Mesodermal cell (in vitro differentiated cells): Measurements from ENCODE around the gene SEMA3F.

ENCODE experiments used
- H3K27ac ChIP-seq: 2 replicates; pipeline ENCODE4 v1.7.0; 2013; ENCODE audit warnings: mild to moderate bottlenecking, low read depth, low read length, moderate library complexity; ENCODE audit not compliant: severe bottlenecking
- H3K36me3 ChIP-seq: 2 replicates; pipeline ENCODE4 v1.7.1; 2013; ENCODE audit warnings: mild to moderate bottlenecking, low read length, moderate library complexity; ENCODE audit not compliant: control insufficient read depth, insufficient read depth
- H3K4me1 ChIP-seq: one replicate; pipeline ENCODE4 v1.7.1; 2013; ENCODE audit warnings: mild to moderate bottlenecking, low read length; ENCODE audit not compliant: insufficient read depth, control insufficient read depth, poor library complexity, severe bottlenecking
- H3K4me3 ChIP-seq: 2 replicates; pipeline ENCODE4 v1.7.0; 2013; ENCODE audit warnings: low read length, control low read depth, mild to moderate bottlenecking; ENCODE audit not compliant: insufficient read depth, poor library complexity, severe bottlenecking; ENCODE audit errors: extremely low read depth
- H3K9me3 ChIP-seq: 2 replicates; pipeline ENCODE4 v1.7.1; 2013; ENCODE audit warnings: mild to moderate bottlenecking, low read length, moderate library complexity; ENCODE audit not compliant: control insufficient read depth
- WGBS, 2 experiments: methylation state at CpG; one replicate each; pipeline ENCODE4 v1.1.5; 2013; ENCODE audit warnings: missing lambda C conversion rate in 2 of 2; ENCODE audit not compliant: insufficient coverage in 2 of 2; 5-methylcytosine and 5-hydroxymethylcytosine counted together

SEMA3F gene

GRCh38 chr3:50123394-50124051 is 31.6 kb upstream of the SEMA3F start:
- no peak overlapping the region for H3K27ac ChIP-seq
- WGBS, 2 experiments = 97 to 100% methylated on average over 2 to 4 of the region's 4 CpGs

GRCh38 chr3:50124052-50124799 is 30.9 kb upstream of the SEMA3F start:
- Histone ChIP-seq H3K4me1 (peaks cover 26% of the 10 kb centered on the region), H3K27ac (no peak overlapping the region), H3K9me3 (no peaks in the 10 kb centered on the region), H3K36me3 (peaks cover 23% of the 10 kb centered on the region), H3K4me3 (no peak overlapping the region)
- 42 to 74% methylated on average over 2 to 5 of the region's 15 CpGs for WGBS, 2 experiments

More at GRCh38 chr3:50123394-50124051, 31.6 kb upstream of the SEMA3F start:
- Histone ChIP-seq H3K9me3 (no peaks in the 10 kb centered on the region), H3K4me3 (no peak overlapping the region), H3K36me3 (peaks cover 30% of the 10 kb centered on the region), H3K4me1 (peaks cover 26% of the 10 kb centered on the region)

DNA sequence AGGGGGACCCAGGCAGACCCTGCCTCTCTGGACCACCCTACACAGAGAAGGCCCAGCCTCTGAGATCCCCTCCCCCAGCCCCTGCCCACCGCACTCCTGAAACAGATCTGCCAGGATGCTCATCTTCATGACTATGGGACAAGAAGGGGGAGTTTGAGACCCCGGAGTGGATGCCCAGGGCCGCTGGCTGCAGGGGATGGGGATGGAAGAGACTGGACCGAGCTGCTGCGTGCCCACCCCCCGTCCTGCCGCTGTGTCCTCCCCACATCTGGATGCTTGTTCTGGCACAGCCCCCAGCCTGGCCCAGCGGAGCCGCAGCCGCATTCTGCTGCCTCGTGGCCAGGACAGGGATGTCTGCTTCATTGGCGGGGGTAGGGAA is 30.3 kb upstream of the SEMA3F start:
- no peaks in the 10 kb centered on the region for H3K9me3 ChIP-seq
- H3K4me3 ChIP-seq = no peak overlapping the region
- H3K27ac ChIP-seq = no peak overlapping the region
- peaks cover 17% of the 10 kb centered on the region for H3K36me3 ChIP-seq
- WGBS, 2 experiments = 39 to 40% methylated on average over 5 to 8 of the region's 12 CpGs
- H3K4me1 ChIP-seq = peaks cover 26% of the 10 kb centered on the region

GRCh38 chr3:50125541-50126286 is 29.4 kb upstream of the SEMA3F start:
- Histone ChIP-seq H3K4me3 (no peak overlapping the region), H3K4me1 (peaks cover 26% of the 10 kb centered on the region), H3K9me3 (no peaks in the 10 kb centered on the region), H3K36me3 (peaks cover 9% of the 10 kb centered on the region), H3K27ac (no peak overlapping the region)
- WGBS, 2 experiments = 84 to 100% methylated on average over 2 to 7 of the region's 9 CpGs

DNA sequence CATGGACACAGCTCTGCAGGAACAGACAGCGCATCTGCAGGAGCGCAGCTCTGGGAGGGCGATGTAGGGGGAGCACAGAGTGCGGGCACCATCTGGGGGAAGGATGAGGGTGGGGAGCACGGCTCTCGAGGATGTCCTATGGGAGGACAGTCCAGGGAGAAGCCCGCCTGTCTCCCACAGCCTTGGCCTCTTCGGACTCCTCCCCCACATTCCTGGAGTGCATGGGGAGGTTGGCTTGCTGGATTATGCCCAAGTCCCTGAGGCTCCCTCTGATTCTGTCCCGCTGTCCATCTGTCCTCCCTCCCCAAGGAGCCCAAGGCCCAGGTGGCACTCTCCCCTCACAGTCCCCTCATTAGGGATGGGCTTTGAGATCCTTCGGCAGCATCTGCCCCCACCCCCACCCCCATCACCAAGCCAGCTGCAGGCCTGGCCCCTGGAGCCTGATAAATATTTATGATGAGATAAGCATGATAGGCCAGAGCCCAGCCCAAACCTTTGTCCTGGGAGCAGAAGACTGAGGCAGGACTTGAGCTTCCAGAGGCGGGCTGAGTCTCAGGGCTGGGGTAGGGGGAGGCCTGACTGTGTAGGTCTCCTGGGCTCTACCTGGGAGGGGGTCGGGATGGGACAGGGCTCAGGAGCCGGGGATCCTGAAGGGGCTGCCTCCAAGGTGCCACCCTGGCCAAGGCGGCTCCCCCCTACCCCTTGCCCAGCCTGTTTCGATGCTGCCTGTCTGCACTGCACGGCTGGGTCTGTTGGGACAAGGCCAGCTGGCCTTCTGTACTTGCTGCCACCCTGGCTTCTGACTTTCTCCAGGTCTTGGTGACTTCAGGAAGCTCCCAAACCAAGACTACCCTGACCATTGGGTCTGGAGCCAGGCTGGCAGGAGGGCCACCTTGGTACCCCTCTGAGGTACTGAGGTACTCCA is 28.6 kb upstream of the SEMA3F start:
- peaks cover 8% of the 10 kb centered on the region for H3K36me3 ChIP-seq
- peaks cover 26% of the 10 kb centered on the region for H3K4me1 ChIP-seq
- 89 to 95% methylated on average over 7 to 13 of the region's 16 CpGs for WGBS, 2 experiments
- no peak overlapping the region for H3K4me3 ChIP-seq
- H3K27ac ChIP-seq = no peak overlapping the region
- H3K9me3 ChIP-seq = no peaks in the 10 kb centered on the region

DNA sequence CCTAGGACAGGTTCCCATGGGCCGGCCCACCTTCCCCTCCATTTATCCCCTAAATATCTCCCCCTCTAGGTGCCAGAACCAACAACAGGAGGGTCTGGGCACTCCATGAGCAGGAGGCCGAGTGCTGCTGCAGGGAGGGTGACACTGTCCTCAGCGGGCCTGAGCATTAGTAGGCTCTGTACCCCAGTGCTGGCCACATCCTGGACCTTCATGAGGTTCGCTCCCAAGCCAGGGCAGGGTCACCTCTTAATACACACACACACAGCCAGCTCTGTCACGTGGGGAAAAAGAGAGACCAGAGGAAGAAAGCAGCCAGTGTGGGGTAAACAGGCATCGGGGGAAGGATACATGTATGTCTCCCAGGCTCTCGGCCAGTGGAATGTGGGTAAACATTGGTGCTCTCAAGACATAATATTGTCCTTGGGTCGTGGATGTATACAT is 27.9 kb upstream of the SEMA3F start:
- H3K27ac ChIP-seq = no peak overlapping the region
- peaks cover 2% of the 10 kb centered on the region for H3K36me3 ChIP-seq
- no peak overlapping the region for H3K4me3 ChIP-seq
- WGBS, 2 experiments = 95 to 98% methylated on average over 5 to 6 of the region's 8 CpGs
- peaks cover 26% of the 10 kb centered on the region for H3K4me1 ChIP-seq
- no peaks in the 10 kb centered on the region for H3K9me3 ChIP-seq

DNA sequence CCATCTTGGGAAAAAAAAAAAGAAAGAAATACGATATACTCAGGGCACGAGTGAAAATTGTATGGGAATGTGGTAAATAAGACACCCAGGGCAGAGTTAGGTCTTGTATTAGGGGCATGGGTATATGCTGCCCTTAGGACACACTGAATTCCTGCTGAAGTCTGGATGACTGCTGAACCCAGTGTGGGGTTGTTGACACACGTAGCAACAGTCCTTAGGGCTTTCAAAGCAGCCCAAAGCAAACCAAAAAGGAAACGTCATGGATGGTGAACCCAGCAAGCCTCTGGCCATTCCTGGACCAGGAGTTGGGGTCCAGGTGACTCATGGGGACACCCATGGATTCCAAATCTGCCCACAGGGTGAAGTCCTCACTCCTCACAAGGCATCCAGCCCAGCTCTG is 27.1 kb upstream of the SEMA3F start:
- peaks cover 27% of the 10 kb centered on the region for H3K4me1 ChIP-seq
- H3K4me3 ChIP-seq = no peak overlapping the region
- no peaks in the 10 kb centered on the region for H3K9me3 ChIP-seq
- H3K27ac ChIP-seq = no peak overlapping the region
- 83 to 100% methylated on average over 1 to 4 of the region's 4 CpGs for WGBS, 2 experiments
- no peaks in the 10 kb centered on the region for H3K36me3 ChIP-seq

DNA sequence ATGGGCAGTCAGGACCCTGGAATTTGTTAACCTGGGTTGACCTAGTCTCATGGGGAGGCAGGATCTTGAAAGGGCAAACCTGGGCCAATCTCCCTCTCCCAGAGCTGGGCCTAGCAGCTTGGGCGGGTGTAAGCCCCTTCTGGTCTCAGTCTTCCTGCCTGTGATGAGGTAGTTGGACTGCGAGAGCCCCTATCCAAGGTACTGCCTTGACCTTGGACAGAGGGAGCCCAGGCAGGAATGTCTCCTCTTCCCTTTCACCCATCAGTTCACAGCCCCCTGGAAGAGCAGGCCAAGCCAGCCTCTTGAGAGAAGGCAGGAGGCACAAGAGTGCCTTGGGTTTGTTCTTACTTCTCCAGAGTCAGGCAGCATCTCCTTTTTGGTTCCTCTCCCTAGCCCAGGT is 24.7 kb upstream of the SEMA3F start:
- Histone ChIP-seq H3K4me1 (peaks cover 20% of the 10 kb centered on the region), H3K27ac (no peak overlapping the region), H3K9me3 (no peaks in the 10 kb centered on the region), H3K4me3 (no peak overlapping the region), H3K36me3 (no peaks in the 10 kb centered on the region)
- WGBS, 2 experiments = 83 to 91% methylated on average over 1 to 2 of the region's 2 CpGs

- H3K4me1 ChIP-seq = peaks cover 7% of the 10 kb centered on the region
- no peaks in the 10 kb centered on the region for H3K36me3 ChIP-seq
- 65 to 86% methylated on average over 3 of the region's 6 CpGs for WGBS, 2 experiments
- H3K4me3 ChIP-seq = no peak overlapping the region
- H3K9me3 ChIP-seq = no peaks in the 10 kb centered on the region
- no peak overlapping the region for H3K27ac ChIP-seq
These were observed 22.5 kb upstream of the SEMA3F start for GRCh38 chr3:50132421-50133282.
